ENCODE measurements around the gene FAM20A. TPM values are rescaled to one million over a fixed set of nuclear protein-coding genes. Genes with fewer than 3 reads are reported as not detected.

Gene FAM20A
- total RNA-seq, 1 donor: 63.3 TPM

DNA sequence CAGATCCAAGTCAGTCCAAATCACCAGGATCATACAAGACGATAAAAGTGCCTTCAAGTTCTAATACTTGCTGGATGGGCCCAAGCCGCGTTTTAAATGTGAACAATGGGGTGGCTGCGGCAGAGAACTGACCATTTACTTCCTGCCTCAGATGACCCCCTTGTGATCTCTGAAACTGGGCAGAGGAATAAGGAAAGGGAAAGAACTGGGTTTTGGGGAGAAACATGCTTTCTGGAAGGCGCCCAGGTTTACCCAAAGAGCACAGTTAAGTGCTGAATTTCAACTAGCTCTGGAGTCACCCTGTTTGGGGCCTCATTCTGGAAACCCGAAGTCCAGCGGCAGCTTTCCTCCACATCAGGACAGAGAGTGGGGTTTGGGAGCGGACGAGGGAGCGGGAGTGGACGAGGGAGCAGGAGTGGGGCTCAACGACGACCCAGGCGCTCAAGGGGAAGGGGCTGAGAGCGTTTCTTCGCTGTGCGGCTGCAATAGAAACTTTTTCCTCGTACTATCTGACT, 1.6 kb downstream of the FAM20A start:
- peak overlapping the region; percentile 86 for H3K4me2 ChIP-seq (ENCODE audit: insufficient read depth, low read length)
- H3K9me3 ChIP-seq (ENCODE audit: low read depth, low read length): no peaks in the 10 kb centered on the region
- no peaks in the 10 kb centered on the region for H4K20me1 ChIP-seq (ENCODE audit: insufficient read depth, low read length)
- peak overlapping the region; percentile 79 for H3K4me3 ChIP-seq (ENCODE audit: insufficient read depth, low read length)
- DNase-seq (ENCODE audit: insufficient read length, low spot score, missing footprints): peak; percentile 83
- peaks cover 5% of the 10 kb centered on the region for H3K36me3 ChIP-seq (ENCODE audit: insufficient read depth, low read length)
- H3K27me3 ChIP-seq (ENCODE audit: insufficient read depth, low read length): no peaks in the 10 kb centered on the region
- TF ChIP-seq CTCF (IDR thresholded peaks at IDR 0.05; ENCODE audit: extremely low read depth, low read depth, low read length): no peak
- peaks cover 10% of the 10 kb centered on the region for H3K79me2 ChIP-seq (ENCODE audit: insufficient read depth, low read length)
- peak overlapping the region; percentile 71 for H3K27ac ChIP-seq (ENCODE audit: low read depth, low read length)
- H3K4me1 ChIP-seq (ENCODE audit: insufficient read depth, low read length): peaks cover 45% of the 10 kb centered on the region
- peak overlapping the region; percentile 74 for H2AFZ ChIP-seq (ENCODE audit: low read length)

- Histone ChIP-seq H3K4me3 (ENCODE audit: insufficient read depth, low read length) (peak overlapping the region; percentile 79), H3K9me3 (ENCODE audit: low read depth, low read length) (no peaks in the 10 kb centered on the region), H2AFZ (ENCODE audit: low read length) (no peak overlapping the region), H3K27me3 (ENCODE audit: insufficient read depth, low read length) (no peaks in the 10 kb centered on the region), H3K79me2 (ENCODE audit: insufficient read depth, low read length) (peaks cover 10% of the 10 kb centered on the region), H3K4me1 (ENCODE audit: insufficient read depth, low read length) (peaks cover 49% of the 10 kb centered on the region), H4K20me1 (ENCODE audit: insufficient read depth, low read length) (no peaks in the 10 kb centered on the region), H3K36me3 (ENCODE audit: insufficient read depth, low read length) (peaks cover 5% of the 10 kb centered on the region), H3K4me2 (ENCODE audit: insufficient read depth, low read length) (peak overlapping the region; percentile 86), H3K27ac (ENCODE audit: low read depth, low read length) (peak overlapping the region; percentile 71)
- TF ChIP-seq CTCF (IDR thresholded peaks at IDR 0.05; ENCODE audit: extremely low read depth, low read depth, low read length): no peak
- DNase-seq (ENCODE audit: insufficient read length, low spot score, missing footprints): peak; percentile 94
Measured at GRCh38 chr17:68599091-68599490, 2.1 kb downstream of the FAM20A start.

- no peaks in the 10 kb centered on the region for H3K9me3 ChIP-seq (ENCODE audit: low read depth, low read length)
- H3K36me3 ChIP-seq (ENCODE audit: insufficient read depth, low read length): peaks cover 5% of the 10 kb centered on the region
- peak overlapping the region; percentile 79 for H3K4me3 ChIP-seq (ENCODE audit: insufficient read depth, low read length)
- TF ChIP-seq CTCF (IDR thresholded peaks at IDR 0.05; ENCODE audit: extremely low read depth, low read depth, low read length): no peak
- H3K27me3 ChIP-seq (ENCODE audit: insufficient read depth, low read length): no peaks in the 10 kb centered on the region
- H2AFZ ChIP-seq (ENCODE audit: low read length): no peak overlapping the region
- peak; percentile 47 for DNase-seq (ENCODE audit: insufficient read length, low spot score, missing footprints)
- peaks cover 10% of the 10 kb centered on the region for H3K79me2 ChIP-seq (ENCODE audit: insufficient read depth, low read length)
- peak overlapping the region; percentile 86 for H3K4me2 ChIP-seq (ENCODE audit: insufficient read depth, low read length)
- peaks cover 53% of the 10 kb centered on the region for H3K4me1 ChIP-seq (ENCODE audit: insufficient read depth, low read length)
- H4K20me1 ChIP-seq (ENCODE audit: insufficient read depth, low read length): no peaks in the 10 kb centered on the region
- peak overlapping the region; percentile 47 for H3K27ac ChIP-seq (ENCODE audit: low read depth, low read length)
Measured at GRCh38 chr17:68598545-68598961, 2.6 kb downstream of the FAM20A start.

- H4K20me1 ChIP-seq (ENCODE audit: insufficient read depth, low read length): no peaks in the 10 kb centered on the region
- H2AFZ ChIP-seq (ENCODE audit: low read length): no peak overlapping the region
- peaks cover 5% of the 10 kb centered on the region for H3K36me3 ChIP-seq (ENCODE audit: insufficient read depth, low read length)
- no peak for TF ChIP-seq CTCF (IDR thresholded peaks at IDR 0.05; ENCODE audit: extremely low read depth, low read depth, low read length)
- H3K9me3 ChIP-seq (ENCODE audit: low read depth, low read length): no peaks in the 10 kb centered on the region
- peak overlapping the region; percentile 86 for H3K4me2 ChIP-seq (ENCODE audit: insufficient read depth, low read length)
- H3K27ac ChIP-seq (ENCODE audit: low read depth, low read length): peak overlapping the region; percentile 47
- DNase-seq (ENCODE audit: insufficient read length, low spot score, missing footprints): no peak
- no peaks in the 10 kb centered on the region for H3K27me3 ChIP-seq (ENCODE audit: insufficient read depth, low read length)
- H3K4me3 ChIP-seq (ENCODE audit: insufficient read depth, low read length): peak overlapping the region; percentile 79
- peaks cover 10% of the 10 kb centered on the region for H3K79me2 ChIP-seq (ENCODE audit: insufficient read depth, low read length)
- H3K4me1 ChIP-seq (ENCODE audit: insufficient read depth, low read length): peaks cover 57% of the 10 kb centered on the region
Measured at GRCh38 chr17:68598074-68598473, 3.1 kb downstream of the FAM20A start.
